ENCODE data around the gene PARD3B.

Gene PARD3B

DNA sequence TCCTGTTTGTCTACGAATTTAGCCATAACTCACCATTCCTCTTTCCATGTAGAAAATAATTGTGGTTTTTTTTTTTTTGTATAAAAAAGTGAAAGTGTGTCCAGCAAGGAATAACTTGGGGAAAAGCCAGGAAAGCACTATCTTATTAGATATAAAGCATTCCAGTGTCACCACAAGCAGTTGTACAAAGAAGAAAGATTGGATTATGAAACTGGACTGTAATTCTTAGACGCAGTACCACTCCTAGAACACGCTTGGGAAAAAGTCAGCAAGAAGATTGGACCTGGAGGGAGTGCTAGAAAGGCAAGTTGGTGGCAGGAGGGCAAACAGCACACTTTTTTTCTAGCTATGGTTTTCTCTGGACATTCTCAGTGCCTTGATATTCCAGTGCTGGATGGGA is 186.7 kb downstream of the PARD3B start:
- TF ChIP-seq, protein P1, sequence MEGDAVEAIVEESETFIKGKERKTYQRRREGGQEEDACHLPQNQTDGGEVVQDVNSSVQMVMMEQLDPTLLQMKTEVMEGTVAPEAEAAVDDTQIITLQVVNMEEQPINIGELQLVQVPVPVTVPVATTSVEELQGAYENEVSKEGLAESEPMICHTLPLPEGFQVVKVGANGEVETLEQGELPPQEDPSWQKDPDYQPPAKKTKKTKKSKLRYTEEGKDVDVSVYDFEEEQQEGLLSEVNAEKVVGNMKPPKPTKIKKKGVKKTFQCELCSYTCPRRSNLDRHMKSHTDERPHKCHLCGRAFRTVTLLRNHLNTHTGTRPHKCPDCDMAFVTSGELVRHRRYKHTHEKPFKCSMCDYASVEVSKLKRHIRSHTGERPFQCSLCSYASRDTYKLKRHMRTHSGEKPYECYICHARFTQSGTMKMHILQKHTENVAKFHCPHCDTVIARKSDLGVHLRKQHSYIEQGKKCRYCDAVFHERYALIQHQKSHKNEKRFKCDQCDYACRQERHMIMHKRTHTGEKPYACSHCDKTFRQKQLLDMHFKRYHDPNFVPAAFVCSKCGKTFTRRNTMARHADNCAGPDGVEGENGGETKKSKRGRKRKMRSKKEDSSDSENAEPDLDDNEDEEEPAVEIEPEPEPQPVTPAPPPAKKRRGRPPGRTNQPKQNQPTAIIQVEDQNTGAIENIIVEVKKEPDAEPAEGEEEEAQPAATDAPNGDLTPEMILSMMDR (IDR thresholded peaks at IDR 0.05; ENCODE audit: low read length, missing control alignments), result no peak
- peak; percentile 81 for DNase-seq (ENCODE audit: low read depth)
- no peak overlapping the region for H3K4me3 ChIP-seq (replicated peaks; ENCODE audit: low read depth, low read length)

DNA sequence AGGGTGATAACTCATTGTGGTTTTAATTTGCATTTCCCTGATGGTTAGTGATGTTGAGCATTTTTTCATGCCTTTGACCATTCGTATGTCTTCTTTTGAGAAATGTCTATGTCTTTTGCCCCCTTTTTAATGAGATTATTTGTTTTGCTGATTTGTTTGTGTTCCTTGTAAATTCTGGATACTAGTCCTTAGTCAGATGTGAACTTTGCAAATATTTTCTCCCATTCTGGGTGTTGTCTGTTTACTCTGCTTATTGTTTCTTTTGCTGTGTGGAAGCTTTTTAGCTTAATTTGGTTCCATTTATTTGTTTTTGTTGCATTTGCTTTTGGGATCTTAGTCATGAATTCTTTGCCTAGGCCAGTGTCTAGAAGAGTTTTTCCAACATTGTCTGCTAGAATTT is 192.0 kb downstream of the PARD3B start:
- no peak for DNase-seq (ENCODE audit: low read depth)
- no peak overlapping the region for H3K4me3 ChIP-seq (replicated peaks; ENCODE audit: low read depth, low read length)
- TF ChIP-seq, protein P1 (IDR thresholded peaks at IDR 0.05; ENCODE audit: low read length, missing control alignments), result no peak

DNA sequence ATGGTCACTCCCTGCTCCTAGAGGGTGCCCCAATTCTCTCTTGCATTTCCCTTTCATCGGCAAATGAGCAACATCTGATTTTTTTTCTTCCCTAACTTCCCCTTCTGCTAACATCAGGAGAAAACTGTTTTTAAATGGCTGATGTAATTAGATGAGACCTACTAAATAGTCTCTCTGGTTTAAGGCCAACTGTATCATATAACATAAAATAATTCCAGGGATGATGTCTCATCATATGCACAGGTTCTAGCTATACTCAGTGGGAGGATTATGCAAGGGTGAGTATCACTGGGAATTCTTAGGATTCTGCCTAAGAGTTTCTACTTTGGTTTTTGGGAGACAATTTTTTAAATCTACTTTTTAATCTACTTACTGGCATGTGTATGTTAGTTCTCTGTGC is 193.4 kb downstream of the PARD3B start:
- no peak for DNase-seq (ENCODE audit: low read depth)
- H3K4me3 ChIP-seq (replicated peaks; ENCODE audit: low read depth, low read length), result no peak overlapping the region
- TF ChIP-seq, protein P1 (IDR thresholded peaks at IDR 0.05; ENCODE audit: low read length, missing control alignments), result no peak

DNA sequence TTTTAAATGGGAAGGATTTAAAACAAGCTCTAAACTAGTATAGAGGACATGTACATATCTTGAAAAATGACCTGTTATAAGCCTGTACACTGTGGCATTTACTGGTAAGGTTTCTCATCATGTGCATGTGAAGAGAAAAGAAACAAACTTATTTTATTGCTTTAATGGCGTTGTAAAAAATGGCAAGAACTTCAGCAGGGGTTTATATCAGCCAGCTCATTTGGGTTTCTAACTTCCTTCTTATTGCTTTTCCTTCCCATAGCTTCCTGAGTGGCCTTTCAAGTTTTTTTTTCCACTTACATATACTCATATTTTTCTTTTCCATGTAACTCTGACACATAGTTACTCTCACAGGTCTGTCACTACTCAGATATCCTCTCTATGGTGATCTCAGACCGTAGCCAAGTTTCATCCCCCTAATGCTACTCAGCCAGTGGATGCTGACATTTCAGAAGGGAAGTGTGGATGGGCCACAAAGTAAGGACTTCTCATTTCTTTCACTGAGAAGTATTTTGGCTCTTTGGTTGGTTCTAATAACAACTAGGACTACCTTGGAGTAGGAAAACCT is 198.2 kb downstream of the PARD3B start:
- no peak overlapping the region for H3K4me3 ChIP-seq (replicated peaks; ENCODE audit: low read depth, low read length)
- DNase-seq (ENCODE audit: low read depth), result no peak
- TF ChIP-seq, protein P1 (IDR thresholded peaks at IDR 0.05; ENCODE audit: low read length, missing control alignments), result no peak

DNA sequence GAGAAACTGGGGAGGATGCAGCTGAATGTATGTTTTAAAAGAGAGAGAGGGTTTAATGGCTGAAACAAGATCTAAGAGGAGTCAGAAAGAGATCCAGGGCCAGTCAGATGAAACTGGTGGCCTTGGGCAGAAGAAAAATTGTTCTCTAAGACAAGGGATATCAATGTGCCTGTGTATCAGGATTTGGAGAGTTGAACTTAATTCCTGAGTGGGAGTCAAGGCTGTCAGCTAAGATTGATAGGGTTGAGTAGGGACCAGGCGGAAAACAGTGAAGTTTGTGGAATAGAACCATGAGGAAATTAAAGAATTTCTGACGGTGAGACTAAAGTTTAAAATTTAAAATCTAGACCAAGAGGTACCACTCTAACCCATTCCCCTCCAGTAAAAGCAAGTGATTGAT is 199.2 kb downstream of the PARD3B start:
- TF ChIP-seq, protein P1 (IDR thresholded peaks at IDR 0.05; ENCODE audit: low read length, missing control alignments), result no peak
- DNase-seq (ENCODE audit: low read depth), result no peak
- H3K4me3 ChIP-seq (replicated peaks; ENCODE audit: low read depth, low read length), result no peak overlapping the region

DNA sequence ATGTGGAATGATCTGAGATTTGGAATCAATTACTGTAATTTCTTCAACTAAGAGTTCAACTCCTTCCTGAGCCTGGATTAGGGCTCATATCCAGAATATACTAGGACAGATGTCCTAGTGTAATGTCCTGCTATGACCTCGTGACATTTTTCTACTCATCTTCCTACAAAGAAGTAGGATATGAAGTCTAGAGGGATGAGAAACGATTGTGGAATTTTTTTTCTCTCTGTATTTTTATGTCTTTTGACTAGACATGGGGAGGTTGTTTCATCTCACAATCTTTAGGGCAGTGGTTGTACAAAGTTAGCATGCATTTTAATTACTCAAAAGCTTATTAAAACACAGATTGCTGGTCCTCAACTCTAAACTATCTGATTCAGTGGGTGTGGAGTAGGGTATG is 203.0 kb downstream of the PARD3B start:
- DNase-seq (ENCODE audit: low read depth), result no peak
- TF ChIP-seq, protein P1 (IDR thresholded peaks at IDR 0.05; ENCODE audit: low read length, missing control alignments), result no peak
- H3K4me3 ChIP-seq (replicated peaks; ENCODE audit: low read depth, low read length), result no peak overlapping the region

DNA sequence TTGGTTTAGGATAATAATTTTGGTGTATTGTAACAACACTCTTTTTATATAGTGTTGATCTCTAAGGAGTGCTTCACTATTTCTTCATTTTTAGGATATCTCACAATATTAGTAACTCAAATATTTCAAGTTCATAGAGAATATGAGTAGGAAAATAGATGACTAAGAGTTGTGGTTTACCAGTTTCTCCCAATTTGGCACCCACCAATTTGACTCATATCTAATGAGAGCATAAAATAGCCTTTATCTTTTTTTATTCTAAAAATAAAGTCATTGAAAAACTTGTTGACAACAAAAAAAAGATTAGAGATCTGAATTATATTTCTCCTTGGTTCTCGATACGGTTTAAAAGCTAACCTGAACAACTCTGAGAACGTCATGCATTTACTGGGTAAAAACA is 204.0 kb downstream of the PARD3B start:
- DNase-seq (ENCODE audit: low read depth), result peak; percentile 56
- H3K4me3 ChIP-seq (replicated peaks; ENCODE audit: low read depth, low read length), result no peak overlapping the region

More for the DNA sequence above, 204.0 kb downstream of the PARD3B start:
- TF ChIP-seq, protein P1 (IDR thresholded peaks at IDR 0.05; ENCODE audit: low read length, missing control alignments), result no peak

Data from fibroblast of pulmonary artery (primary cell).